A549 treated with ZK216348 at 1 μM for 4 hours (cell line): ENCODE measurements around the gene TTN. TPM values are rescaled to one million over a fixed set of nuclear protein-coding genes. Genes with fewer than 3 reads are reported as not detected.

Experiments
- total RNA-seq: library from RNA; stranded (reverse); fragments of 200-300 nt; extraction: Qiagen RNA extraction; gene quantifications from 5 replicates; pipeline ENCODE4 v1.2.3, GENCODE V29; 2022; ENCODE audit warnings: low read depth

TTN gene
- total RNA-seq, result under 0.01 to 0.01 TPM (median under 0.01 TPM) in 5 replicates

DNA sequence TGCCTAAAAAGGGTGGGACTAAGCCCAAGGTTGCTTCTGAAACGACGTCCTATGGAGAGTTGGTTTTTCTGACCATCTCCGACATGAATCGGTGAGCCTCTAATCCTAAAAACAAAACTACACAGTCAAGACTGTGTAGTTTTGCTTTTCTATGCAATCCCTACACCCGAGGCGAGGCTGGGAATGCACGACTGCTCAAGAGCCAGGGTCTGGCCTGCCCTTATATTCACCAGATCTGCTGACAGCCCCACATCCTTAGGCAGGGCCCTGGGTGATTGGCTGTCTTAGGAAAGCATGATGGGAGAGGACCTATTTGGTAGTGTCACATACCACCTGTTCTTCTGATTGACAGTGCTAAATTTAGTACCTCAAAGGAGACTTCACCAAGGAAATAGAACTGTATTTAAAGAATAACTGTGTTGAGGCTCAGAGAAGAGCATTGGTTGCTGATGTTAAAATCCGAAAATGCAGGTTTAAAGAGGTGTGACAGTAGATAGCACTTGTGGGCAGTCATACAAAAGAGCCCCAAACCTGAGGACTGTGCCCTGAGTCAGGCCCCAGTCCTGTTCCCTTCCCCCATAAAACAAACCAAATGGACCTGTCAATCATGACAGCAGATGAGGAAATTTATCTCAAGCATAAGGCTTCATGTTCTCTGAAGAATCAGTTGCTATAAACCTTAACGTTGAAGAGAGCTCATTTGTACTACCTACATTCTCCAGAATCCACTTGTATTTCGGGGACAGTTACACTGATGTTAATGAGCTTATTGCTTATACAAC lies at the start of gene TTN:
Gene TTN, minus strand, starts transcription at position 197 of the 782 bp plus-strand sequence. CDS start 2,781 bp downstream, outside the sequence.

GRCh38 chr2:178480227-178481181 lies 326.7 kb downstream of the TTN start, which contains the start of gene PLEKHA3:
Gene PLEKHA3 (plus strand): TSS chr2:178480457. CDS start chr2:178480870, 413 bp downstream.

GRCh38 chr2:178478439-178479274 lies 328.6 kb downstream of the TTN start, which contains the start of gene FKBP7:
Gene FKBP7 (minus strand): TSS chr2:178478600. CDS start chr2:178478499, 101 bp downstream.

Other genes with a start within 250 kb of the TTN start
- 0.13 TPM in 1 of 5 replicates, not detected in the others for gene CCDC141, start 242.7 kb upstream of the TTN start, total RNA-seq